GM19035 (cell line): ENCODE measurements around the gene STK35.

ENCODE experiments used
- ATAC-seq: cut with Tn5 transposase; IDR thresholded peaks from one replicate; pipeline ENCODE4 v1.9.1; 2021; ENCODE audit not compliant: unreplicated experiment

STK35 gene

GRCh38 chr20:2104236-2104635 lies 2.6 kb downstream of the STK35 start:
- no peak for ATAC-seq

- no peak for ATAC-seq
Observed at GRCh38 chr20:2108498-2108897, 6.9 kb downstream of the STK35 start.

- no peak for ATAC-seq
Observed at GRCh38 chr20:2108987-2109386, 7.4 kb downstream of the STK35 start.

GRCh38 chr20:2109425-2110210 lies 8.0 kb downstream of the STK35 start:
- ATAC-seq, result no peak

- ATAC-seq, result no peak
Observed at GRCh38 chr20:2112910-2113309, 11.3 kb downstream of the STK35 start.

GRCh38 chr20:2114127-2114959 lies 12.7 kb downstream of the STK35 start:
- ATAC-seq, result no peak

GRCh38 chr20:2114990-2115681 lies 13.5 kb downstream of the STK35 start:
- no peak for ATAC-seq

GRCh38 chr20:2116170-2116940 lies 14.7 kb downstream of the STK35 start:
- ATAC-seq, result no peak

GRCh38 chr20:2118783-2119182 lies 17.2 kb downstream of the STK35 start:
- ATAC-seq, result no peak

- ATAC-seq, result no peak
Observed at GRCh38 chr20:2122936-2123335, 21.3 kb downstream of the STK35 start.

GRCh38 chr20:2123720-2124119 lies 22.1 kb downstream of the STK35 start:
- ATAC-seq, result no peak

- no peak for ATAC-seq
Observed at GRCh38 chr20:2124564-2125213, 23.1 kb downstream of the STK35 start.

GRCh38 chr20:2125474-2126112 lies 24.0 kb downstream of the STK35 start:
- no peak for ATAC-seq

- no peak for ATAC-seq
Observed at GRCh38 chr20:2127238-2127637, 25.6 kb downstream of the STK35 start.

- ATAC-seq, result no peak
Observed at GRCh38 chr20:2128542-2128941, 26.9 kb downstream of the STK35 start.

GRCh38 chr20:2130062-2130591 lies 28.5 kb downstream of the STK35 start:
- ATAC-seq, result no peak

GRCh38 chr20:2130683-2131082 lies 29.1 kb downstream of the STK35 start:
- no peak for ATAC-seq

GRCh38 chr20:2131366-2131765 lies 29.7 kb downstream of the STK35 start:
- no peak for ATAC-seq

GRCh38 chr20:2132461-2132901 lies 30.9 kb downstream of the STK35 start:
- no peak for ATAC-seq
